Activated T-helper 17 cell treated with anti-CD3 and anti-CD28 coated beads, Interleukin-2, amount 50 U/mL, for 72 hours (primary cell): Measurements from ENCODE around the gene SPPL2C. TPM values are rescaled to one million over a fixed set of nuclear protein-coding genes. Genes with fewer than 3 reads are reported as not detected.

Experiments used
- total RNA-seq, 2 donors: library from RNA; stranded (reverse); gene quantifications; one replicate each; pipeline ENCODE4 v1.2.3, GENCODE V29; 2022

SPPL2C gene
- total RNA-seq, 2 donors from 2014 or later, result not detected

Other genes with a start within 250 kb of the SPPL2C start
- gene CRHR1, start 60.6 kb upstream of the SPPL2C start, total RNA-seq, result under 1 TPM in 1 of 2 donors, not detected in 1; 0.71 TPM
- gene MAPT, start 49.7 kb downstream of the SPPL2C start, total RNA-seq, result 1 to 10 TPM in 1 of 2 donors, under 1 TPM in 1; 0.63 to 4.9 TPM
- not detected for gene STH, start 154.4 kb downstream of the SPPL2C start, total RNA-seq